H1 (cell line): ENCODE results near the gene RANGRF. TPM values are rescaled to one million over a fixed set of nuclear protein-coding genes. Genes with fewer than 3 reads are reported as not detected.

Experiments
- CTCF ChIA-PET: fragments of 300-600 bp; sonication (Branson Sonifier 250); formaldehyde crosslinking; loops from one replicate; lab custom pipeline; 2021; ENCODE audit not compliant: partially characterized antibody; lab: Charles Lee
- POLR2A ChIA-PET: fragments of 300-600 bp; sonication (Branson Sonifier 250); formaldehyde crosslinking; loops from one replicate; lab custom pipeline; 2021; ENCODE audit warnings: inconsistent platforms; ENCODE audit not compliant: partially characterized antibody; lab: Charles Lee
- DNase-seq, 2 experiments: peaks; one replicate each; pipeline versions ENCODE4 v3.0.0 to v3.0.0-alpha.2; 2010 to 2022; ENCODE audit warnings: low spot score in 2 of 2, low read depth in 1 of 2, mixed read lengths in 1 of 2
- FAIRE-seq: peaks from 2 replicates; lab custom pipeline; 2011; peaks lifted over from hg19 to GRCh38; lab: Jason Lieb, UNC
- H2AFZ ChIP-seq: 2 replicates; pipeline ENCODE4 v1.8.1; 2012; ENCODE audit warnings: low read length, inconsistent platforms
- H2AK5ac ChIP-seq: 2 replicates; pipeline ENCODE4 v1.6.1; 2013; ENCODE audit warnings: low read depth, low read length
- H2BK120ac ChIP-seq: replicated peaks from 2 replicates; pipeline ENCODE3; 2013; ENCODE audit warnings: low read depth, low read length, inconsistent platforms
- H2BK12ac ChIP-seq: 2 replicates; pipeline ENCODE4 v1.6.1; 2013; ENCODE audit warnings: low read depth, low read length
- H2BK15ac ChIP-seq: 2 replicates; pipeline ENCODE4 v1.6.1; 2013; ENCODE audit warnings: low read length
- H2BK20ac ChIP-seq: 2 replicates; pipeline ENCODE4 v1.6.1; 2013; ENCODE audit warnings: low read length
- H2BK5ac ChIP-seq: 2 replicates; pipeline ENCODE4 v1.6.1; 2013; ENCODE audit warnings: low read depth, low read length
- H3K14ac ChIP-seq: 2 replicates; pipeline ENCODE4 v1.6.1; 2013; ENCODE audit warnings: inconsistent platforms; ENCODE audit not compliant: insufficient read length
- H3K18ac ChIP-seq: 2 replicates; pipeline ENCODE4 v1.6.1; 2013; ENCODE audit warnings: low read length; ENCODE audit errors: extremely low read depth
- H3K23ac ChIP-seq: 2 replicates; pipeline ENCODE4 v1.6.1; 2013; ENCODE audit warnings: inconsistent platforms; ENCODE audit not compliant: insufficient read length
- H3K23me2 ChIP-seq: 2 replicates; pipeline ENCODE4 v1.6.1; 2013; ENCODE audit warnings: low read depth, low read length
- H3K27ac ChIP-seq: 2 replicates; pipeline ENCODE4 v1.6.1; 2011; ENCODE audit warnings: low read depth, low read length, inconsistent platforms
- H3K27me3 ChIP-seq, 4 experiments: replicated peaks in 1 of 4; 1 replicate in 1 of 4; 2 replicates in 3 of 4; pipeline versions ENCODE4 v1.6.1 to v1.8.1; 2011 to 2013; ENCODE audit warnings: low read length in 3 of 4, mild to moderate bottlenecking in 3 of 4, inconsistent platforms in 2 of 4, mixed read lengths in 2 of 4, moderate library complexity in 1 of 4; ENCODE audit not compliant: control insufficient read depth in 3 of 4, insufficient read depth in 3 of 4; ENCODE audit errors: extremely low read depth in 1 of 4
- H3K36me3 ChIP-seq, 4 experiments: 2 replicates each; pipeline versions ENCODE4 v1.6.1 to v1.8.1; 2011 to 2013; ENCODE audit warnings: mild to moderate bottlenecking in 4 of 4, low read length in 3 of 4, moderate library complexity in 2 of 4, control low read depth in 1 of 4, inconsistent platforms in 1 of 4; ENCODE audit not compliant: insufficient read depth in 4 of 4, control insufficient read depth in 2 of 4
- H3K4ac ChIP-seq: replicated peaks from 2 replicates; pipeline ENCODE3; 2013; ENCODE audit warnings: low read length, low read depth, mixed read lengths, inconsistent platforms; ENCODE audit not compliant: insufficient read length
- H3K4me1 ChIP-seq, 4 experiments: replicated peaks in 1 of 4; 1 replicate in 1 of 4; 2 replicates in 3 of 4; pipeline versions ENCODE4 v1.6.1 to v1.8.1; 2011 to 2013; ENCODE audit warnings: low read length in 3 of 4, inconsistent platforms in 2 of 4, mixed read lengths in 1 of 4; ENCODE audit not compliant: insufficient read depth in 4 of 4, control insufficient read depth in 3 of 4
- H3K4me2 ChIP-seq, 2 experiments: 2 replicates each; pipeline versions ENCODE4 v1.6.1 to v1.8.1; 2011 to 2013; ENCODE audit warnings: low read depth in 2 of 2, low read length in 2 of 2, control low read depth in 1 of 2, inconsistent platforms in 1 of 2, mild to moderate bottlenecking in 1 of 2; ENCODE audit not compliant: insufficient read depth in 1 of 2
- H3K4me3 ChIP-seq, 4 experiments: fragments of 200-600, 300-600 bp in 1 of 4; sonication (generic), shearing (Covaris generic), sonication (Bioruptor Twin) in 1 of 4; 2 replicates each; pipeline versions ENCODE4 v1.5.1 to v1.8.1; 2011 to 2016; ENCODE audit warnings: low read length in 4 of 4, low read depth in 3 of 4, control low read depth in 2 of 4, inconsistent platforms in 2 of 4, mild to moderate bottlenecking in 2 of 4, mixed read lengths in 1 of 4, moderate library complexity in 1 of 4; ENCODE audit not compliant: insufficient read depth in 2 of 4; ENCODE audit errors: extremely low read depth in 1 of 4
- H3K56ac ChIP-seq: replicated peaks from 2 replicates; pipeline ENCODE3; 2013; ENCODE audit warnings: low read depth, mild to moderate bottlenecking, mixed read lengths, low read length, inconsistent platforms; ENCODE audit not compliant: insufficient read length
- H3K79me1 ChIP-seq: 2 replicates; pipeline ENCODE4 v1.6.1; 2013; ENCODE audit warnings: low read depth, low read length, control low read depth
- H3K79me2 ChIP-seq, 2 experiments: 2 replicates each; pipeline versions ENCODE4 v1.6.1 to v1.8.1; 2012 to 2013; ENCODE audit warnings: low read length in 2 of 2, mild to moderate bottlenecking in 2 of 2, inconsistent platforms in 1 of 2; ENCODE audit not compliant: insufficient read depth in 2 of 2, control insufficient read depth in 1 of 2
- H3K9ac ChIP-seq, 4 experiments: replicated peaks in 1 of 4; 1 replicate in 1 of 4; 2 replicates in 3 of 4; pipeline versions ENCODE4 v1.6.1 to v1.8.1; 2011 to 2013; ENCODE audit warnings: low read depth in 3 of 4, low read length in 3 of 4, control low read depth in 2 of 4, mild to moderate bottlenecking in 2 of 4, moderate library complexity in 2 of 4, inconsistent platforms in 1 of 4; ENCODE audit errors: extremely low read depth in 1 of 4
- H3K9me3 ChIP-seq, 2 experiments: 2 replicates each; pipeline versions ENCODE4 v1.6.1 to v1.8.1; 2012 to 2013; ENCODE audit warnings: mild to moderate bottlenecking in 2 of 2, moderate library complexity in 2 of 2, control low read depth in 1 of 2, inconsistent platforms in 1 of 2, low read depth in 1 of 2, low read length in 1 of 2, mixed read lengths in 1 of 2; ENCODE audit not compliant: insufficient read depth in 2 of 2
- H4K20me1 ChIP-seq, 2 experiments: replicated peaks in 1 of 2; 2 replicates each; pipeline versions ENCODE3 to v1.8.1; 2011 to 2013; ENCODE audit warnings: inconsistent platforms in 2 of 2, low read length in 2 of 2, mild to moderate bottlenecking in 1 of 2; ENCODE audit not compliant: insufficient read depth in 2 of 2, control insufficient read depth in 1 of 2
- H4K5ac ChIP-seq: 2 replicates; pipeline ENCODE4 v1.6.1; 2013; ENCODE audit warnings: low read length, low read depth, mixed read lengths, inconsistent platforms; ENCODE audit not compliant: insufficient read length
- H4K8ac ChIP-seq: 2 replicates; pipeline ENCODE4 v1.8.0; 2013; ENCODE audit warnings: mild to moderate bottlenecking, moderate library complexity, low read length, inconsistent platforms; ENCODE audit not compliant: insufficient read depth; ENCODE audit errors: extremely low read depth
- H4K91ac ChIP-seq: replicated peaks from 2 replicates; pipeline ENCODE3; 2013; ENCODE audit warnings: low read length, mixed read lengths, inconsistent platforms; ENCODE audit not compliant: insufficient read length
- WGBS, 2 experiments: shearing (Covaris generic) in 1 of 2; methylation state at CpG; one replicate each; pipeline versions ENCODE4 v1.1.6 to v1.1.7; 2013 to 2015; ENCODE audit warnings: low lambda C conversion rate in 2 of 2, mixed read lengths in 2 of 2, inconsistent platforms in 1 of 2, low coverage in 1 of 2, missing lambda C conversion rate in 1 of 2; ENCODE audit not compliant: insufficient replicate concordance in 2 of 2, insufficient coverage in 1 of 2, insufficient read length in 1 of 2; ENCODE audit errors: extremely low coverage in 1 of 2, missing lambda C conversion rate in 1 of 2; 5-methylcytosine and 5-hydroxymethylcytosine counted together
- polyA plus RNA-seq, 7 experiments: library from polyadenylated mRNA; depleted of rRNA in 3 of 7; stranded (reverse) in 5 of 7; unstranded in 2 of 7; fragments of >200 nt in 5 of 7; fragments of 200-250 nt in 2 of 7; gene quantifications; 1 replicate in 5 of 7; 2 replicates in 1 of 7; 4 replicates in 1 of 7; pipeline versions ENCODE4 v1.2.1 to v1.2.3, GENCODE V29; 2011 to 2013; ENCODE audit warnings: missing spikeins in 2 of 7, mixed read lengths in 2 of 7
- total RNA-seq: library from RNA; stranded (reverse); fragmentation: NEBNext Ultra II Directional; extraction: Animal tissue kit (Norgen Biotek cat#: 25700); gene quantifications from 2 replicates; pipeline ENCODE4 v1.2.1, GENCODE V29; 2021

Gene RANGRF
- total and polyA plus RNA-seq, 2 of the 8 experiments (the other 6 are each of a cell fraction or from before 2014, with no cell fraction given), result 36.9 to 49.6 TPM

GRCh38 chr17:8255499-8255898 is 33.0 kb upstream of the RANGRF start:
- FAIRE-seq (no peak), DNase-seq (no peak)
- Histone ChIP-seq H2AK5ac (no peak overlapping the region), H2BK5ac (no peak overlapping the region), H3K56ac (no peak overlapping the region), H2AFZ (no peak overlapping the region), H2BK20ac (no peak overlapping the region), H2BK15ac (no peak overlapping the region), H3K9me3 (no peaks in the 10 kb centered on the region), H3K27me3 (no peaks in the 10 kb centered on the region), H3K23ac (no peak overlapping the region), H4K91ac (no peak overlapping the region), H4K5ac (no peak overlapping the region), H3K79me2 (peaks cover 13 to 29% of the 10 kb centered on the region in 2 experiments), H3K4me2 (no peak overlapping the region), H3K79me1 (peaks cover 9% of the 10 kb centered on the region; the same call in 1 of the 2 replicates), H3K27ac (no peak overlapping the region), H2BK120ac (no peak overlapping the region), H3K23me2 (0 out of 2 replicates have a peak, but pooled peaks cover 2% of the 10 kb centered on the region), H3K14ac (no peak overlapping the region), H4K20me1 (peaks cover 0 to 5% of the 10 kb centered on the region in 2 experiments), H3K4ac (no peak overlapping the region), H3K18ac (no peak overlapping the region), H3K36me3 (peaks cover 28 to 65% (median 52%) of the 10 kb centered on the region in 4 experiments), H3K9ac (no peak overlapping the region), H3K4me1 (peaks cover 0 to 1% (median 0%) of the 10 kb centered on the region in 4 experiments; a peak in 1 of 7 replicates), H4K8ac (no peak overlapping the region), H3K4me3 (no peak overlapping the region), H2BK12ac (no peak overlapping the region)
- CTCF ChIA-PET, result interaction anchor here (0.5 to 1.9 kb wide), 7 partner anchors 13 to 62 kb away, joined by 3 to 4 read pairs (median 4); no protein-coding TSS in a partner anchor
- POLR2A ChIA-PET, result interaction anchor here (0.6 to 66.3 kb wide), 4 partner anchors 8 to 119 kb away, joined by 3 to 1521 read pairs (median 762); partner anchors contain the start of genes CTC1, PFAS, RANGRF and SLC25A35
- WGBS, 2 experiments, result 97% methylated on average over 9 of the region's 9 CpGs; no CpG with 5 or more reads in 1 of the 2 experiments
